ENCODE measurements around the gene OSBPL2.

Gene OSBPL2

DNA sequence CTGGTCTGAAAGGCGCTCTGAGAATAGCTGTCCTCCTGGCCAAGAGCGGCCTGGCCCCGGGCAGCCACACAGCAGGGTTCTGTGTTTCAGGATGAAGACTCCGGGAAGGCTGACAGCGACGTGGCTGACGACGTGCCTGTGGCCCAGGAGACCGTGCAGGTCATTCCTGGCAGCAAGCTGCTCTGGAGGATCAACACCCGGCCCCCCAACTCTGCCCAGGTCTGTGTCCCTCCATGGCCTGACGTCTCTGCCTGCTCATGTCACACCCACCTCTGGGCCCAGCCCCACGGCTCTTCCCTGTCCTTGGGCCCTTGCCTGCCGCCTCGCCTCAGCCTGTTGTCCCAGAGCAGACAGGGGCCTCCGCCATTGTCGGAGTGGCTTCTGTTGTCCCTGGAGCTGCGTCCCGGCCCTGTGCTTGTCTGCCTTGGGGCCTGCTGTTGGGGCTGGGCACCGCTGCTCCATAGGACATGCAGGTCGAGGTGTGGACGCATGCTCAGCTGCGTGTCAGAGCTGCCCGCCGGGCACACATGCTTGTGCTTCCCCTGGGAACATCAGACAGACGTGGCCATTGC, 48.3 kb downstream of the OSBPL2 start:
- H3K4me3 ChIP-seq (replicated peaks; ENCODE audit: low read depth, low read length): no peak overlapping the region
- no peak for DNase-seq (ENCODE audit: extremely low read depth, low read depth)
- TF ChIP-seq, protein P1, sequence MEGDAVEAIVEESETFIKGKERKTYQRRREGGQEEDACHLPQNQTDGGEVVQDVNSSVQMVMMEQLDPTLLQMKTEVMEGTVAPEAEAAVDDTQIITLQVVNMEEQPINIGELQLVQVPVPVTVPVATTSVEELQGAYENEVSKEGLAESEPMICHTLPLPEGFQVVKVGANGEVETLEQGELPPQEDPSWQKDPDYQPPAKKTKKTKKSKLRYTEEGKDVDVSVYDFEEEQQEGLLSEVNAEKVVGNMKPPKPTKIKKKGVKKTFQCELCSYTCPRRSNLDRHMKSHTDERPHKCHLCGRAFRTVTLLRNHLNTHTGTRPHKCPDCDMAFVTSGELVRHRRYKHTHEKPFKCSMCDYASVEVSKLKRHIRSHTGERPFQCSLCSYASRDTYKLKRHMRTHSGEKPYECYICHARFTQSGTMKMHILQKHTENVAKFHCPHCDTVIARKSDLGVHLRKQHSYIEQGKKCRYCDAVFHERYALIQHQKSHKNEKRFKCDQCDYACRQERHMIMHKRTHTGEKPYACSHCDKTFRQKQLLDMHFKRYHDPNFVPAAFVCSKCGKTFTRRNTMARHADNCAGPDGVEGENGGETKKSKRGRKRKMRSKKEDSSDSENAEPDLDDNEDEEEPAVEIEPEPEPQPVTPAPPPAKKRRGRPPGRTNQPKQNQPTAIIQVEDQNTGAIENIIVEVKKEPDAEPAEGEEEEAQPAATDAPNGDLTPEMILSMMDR (IDR thresholded peaks at IDR 0.05; ENCODE audit: low read depth, low read length, missing control alignments): no peak

DNA sequence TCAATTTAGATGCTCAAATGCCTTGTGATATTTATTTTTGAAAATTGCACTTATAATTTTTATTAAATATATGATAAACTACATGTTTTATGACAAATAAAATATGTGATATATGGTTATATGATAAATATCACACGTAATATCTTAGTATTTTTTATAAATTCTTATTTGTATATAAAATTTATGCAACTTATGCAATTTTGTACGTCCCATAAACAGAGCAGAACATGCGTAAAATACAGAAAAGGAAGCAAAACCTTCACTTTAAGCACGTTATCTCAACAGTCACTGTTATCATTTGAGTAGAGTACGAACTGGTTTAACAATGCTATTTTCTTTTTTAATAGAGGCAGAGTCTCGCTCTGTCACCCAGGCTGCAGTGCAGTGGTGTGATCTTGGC, 48.8 kb downstream of the OSBPL2 start:
- no peak overlapping the region for H3K4me3 ChIP-seq (replicated peaks; ENCODE audit: low read depth, low read length)
- DNase-seq (ENCODE audit: extremely low read depth, low read depth): no peak
- TF ChIP-seq, protein P1 (IDR thresholded peaks at IDR 0.05; ENCODE audit: low read depth, low read length, missing control alignments): no peak

DNA sequence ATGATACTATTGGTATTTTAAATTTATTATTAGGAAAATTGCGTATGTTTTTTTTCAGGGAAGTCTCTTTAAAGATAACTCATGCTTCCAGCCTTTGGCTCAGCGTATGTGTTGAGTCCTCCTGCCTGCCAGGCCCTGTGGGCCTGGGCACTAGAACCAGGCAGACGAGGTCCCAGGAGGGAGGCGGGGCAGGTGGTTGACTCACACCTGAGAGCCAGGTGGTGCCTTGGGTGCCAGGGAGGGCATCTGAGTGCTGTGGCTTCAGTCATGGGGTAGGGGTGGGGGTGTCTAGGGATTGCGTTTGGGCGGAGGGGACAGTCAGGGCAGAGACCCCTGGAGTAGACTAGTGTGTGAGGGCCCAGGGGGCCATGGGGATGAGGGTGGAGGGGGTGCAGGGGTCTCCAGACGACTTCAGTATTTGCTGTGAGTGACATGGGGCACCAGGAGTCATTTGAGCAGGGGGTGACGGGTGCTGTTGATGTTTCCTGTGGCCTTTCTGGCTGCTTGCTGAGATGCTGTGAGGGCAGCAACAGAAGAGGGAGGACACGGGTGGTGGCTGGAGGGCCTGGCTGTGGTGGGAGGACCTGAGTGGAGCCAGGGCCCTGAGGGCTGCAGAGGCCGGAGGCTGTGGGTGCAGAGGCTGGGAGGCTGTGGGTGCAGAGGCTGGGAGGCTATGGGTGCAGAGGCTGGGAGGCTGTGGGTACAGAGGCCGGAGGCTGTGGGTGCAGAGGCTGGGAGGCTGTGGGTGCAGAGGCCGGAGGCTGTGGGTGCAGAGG, 49.6 kb downstream of the OSBPL2 start:
- no peak for DNase-seq (ENCODE audit: extremely low read depth, low read depth)
- TF ChIP-seq, protein P1 (IDR thresholded peaks at IDR 0.05; ENCODE audit: low read depth, low read length, missing control alignments): no peak
- no peak overlapping the region for H3K4me3 ChIP-seq (replicated peaks; ENCODE audit: low read depth, low read length)

DNA sequence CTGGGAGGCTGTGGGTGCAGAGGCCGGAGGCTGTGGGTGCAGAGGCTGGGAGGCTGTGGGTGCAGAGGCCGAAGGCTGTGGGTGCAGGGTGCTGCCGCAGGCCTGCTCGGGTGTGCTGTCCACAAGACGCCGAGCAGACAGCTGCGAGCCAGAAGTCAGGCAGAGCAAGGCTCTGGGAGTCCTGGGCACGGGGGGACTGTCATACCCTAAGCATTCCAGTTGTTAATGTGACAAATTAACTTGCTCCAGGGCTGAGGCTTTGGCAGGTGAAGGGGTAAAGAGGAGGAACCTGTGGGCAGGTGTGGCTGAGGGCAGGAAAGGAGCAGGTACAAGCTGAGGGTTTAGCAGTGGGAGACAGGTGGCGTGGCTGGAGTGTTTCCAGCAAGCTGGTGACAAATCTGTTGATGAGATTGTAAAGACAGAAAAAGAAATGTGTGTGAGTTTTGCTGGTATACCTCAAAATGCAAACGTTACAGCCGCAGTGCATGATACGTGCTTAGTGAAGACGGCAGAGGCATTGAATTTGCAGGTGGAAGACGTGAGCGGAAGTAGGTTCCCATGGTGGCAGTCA, 50.3 kb downstream of the OSBPL2 start:
- no peak overlapping the region for H3K4me3 ChIP-seq (replicated peaks; ENCODE audit: low read depth, low read length)
- TF ChIP-seq, protein P1 (IDR thresholded peaks at IDR 0.05; ENCODE audit: low read depth, low read length, missing control alignments): no peak
- DNase-seq (ENCODE audit: extremely low read depth, low read depth): no peak

DNA sequence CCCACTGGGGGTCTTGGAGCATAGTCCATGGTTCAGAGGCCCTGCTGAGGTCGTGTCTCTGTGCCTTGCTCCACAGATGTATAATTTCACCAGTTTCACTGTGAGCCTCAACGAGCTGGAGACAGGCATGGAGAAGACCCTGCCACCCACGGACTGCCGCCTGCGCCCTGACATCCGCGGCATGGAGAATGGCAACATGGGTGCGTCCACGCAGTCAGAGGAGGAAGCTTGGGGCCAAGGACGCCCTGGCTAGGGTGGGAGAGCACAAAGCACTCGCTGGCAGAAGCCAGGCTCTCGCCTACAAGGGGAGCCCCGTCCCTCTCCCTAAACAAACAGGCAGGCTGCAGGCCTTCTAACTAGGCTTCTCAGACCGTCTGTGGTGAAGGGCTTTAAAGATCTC, 50.8 kb downstream of the OSBPL2 start:
- TF ChIP-seq, protein P1 (IDR thresholded peaks at IDR 0.05; ENCODE audit: low read depth, low read length, missing control alignments): no peak
- no peak for DNase-seq (ENCODE audit: extremely low read depth, low read depth)
- no peak overlapping the region for H3K4me3 ChIP-seq (replicated peaks; ENCODE audit: low read depth, low read length)

DNA sequence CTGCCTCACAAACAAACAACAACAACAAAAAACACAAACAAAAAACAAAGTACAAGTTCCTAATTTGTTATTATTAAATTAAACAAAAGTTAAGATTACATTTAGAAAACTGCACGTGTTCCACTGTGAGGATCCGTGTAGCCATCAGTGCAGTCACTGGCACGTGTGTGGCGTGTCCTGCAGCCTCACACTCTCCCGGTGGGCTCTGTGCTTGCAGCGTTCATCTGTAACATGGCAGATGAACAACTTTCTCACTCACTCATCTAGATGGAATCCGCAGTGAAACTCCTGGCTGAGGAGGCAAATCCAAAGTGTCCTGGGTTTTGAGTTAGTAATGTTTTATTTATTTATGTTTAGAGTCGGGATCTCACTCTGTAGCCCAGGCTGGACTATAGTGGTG, 51.6 kb downstream of the OSBPL2 start:
- TF ChIP-seq, protein P1 (IDR thresholded peaks at IDR 0.05; ENCODE audit: low read depth, low read length, missing control alignments): no peak
- H3K4me3 ChIP-seq (replicated peaks; ENCODE audit: low read depth, low read length): no peak overlapping the region
- no peak for DNase-seq (ENCODE audit: extremely low read depth, low read depth)

Data from HFF-Myc (cell line).